A673 (cell line): ENCODE measurements around the gene FNIP1.

ENCODE experiments used
- EZH2 ChIP-seq: fragments of 200-600 bp; sonication (generic); IDR thresholded peaks from 2 replicates; pipeline ENCODE4 v1.6.1; 2017; ENCODE audit warnings: borderline replicate concordance, low read depth, mild to moderate bottlenecking, mixed read lengths, antibody characterized with exemption, low read length; ENCODE audit not compliant: poor library complexity, severe bottlenecking
- TF ChIP-seq, protein P1 (sequence below): fragments of 300-800, 200-600 bp; sonication (generic); conservative IDR thresholded peaks from 2 replicates; pipeline ENCODE4 v1.5.1; 2017; ENCODE audit warnings: low read depth, mild to moderate bottlenecking, antibody characterized with exemption, low read length, moderate library complexity, mixed read lengths

DNA sequence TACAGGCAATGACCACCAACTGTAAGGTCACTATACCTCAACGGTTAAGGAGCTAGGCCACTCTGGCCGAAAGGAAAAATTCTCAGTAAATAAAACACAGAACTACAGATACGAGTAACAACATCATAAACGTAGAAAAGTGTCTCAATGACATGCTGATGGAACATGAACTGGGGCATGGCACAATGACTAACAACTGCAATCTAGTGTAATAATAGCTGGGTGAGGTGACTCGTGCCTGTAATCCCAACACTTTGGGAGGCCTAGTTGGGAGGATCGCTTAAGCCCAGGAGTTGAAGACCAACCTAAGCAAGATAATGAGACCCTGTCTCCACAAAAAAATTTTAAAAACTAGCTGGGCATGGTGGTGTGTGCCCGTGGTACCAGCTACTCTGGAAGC, 152.0 kb downstream of the FNIP1 start:
- TF ChIP-seq, protein P1, sequence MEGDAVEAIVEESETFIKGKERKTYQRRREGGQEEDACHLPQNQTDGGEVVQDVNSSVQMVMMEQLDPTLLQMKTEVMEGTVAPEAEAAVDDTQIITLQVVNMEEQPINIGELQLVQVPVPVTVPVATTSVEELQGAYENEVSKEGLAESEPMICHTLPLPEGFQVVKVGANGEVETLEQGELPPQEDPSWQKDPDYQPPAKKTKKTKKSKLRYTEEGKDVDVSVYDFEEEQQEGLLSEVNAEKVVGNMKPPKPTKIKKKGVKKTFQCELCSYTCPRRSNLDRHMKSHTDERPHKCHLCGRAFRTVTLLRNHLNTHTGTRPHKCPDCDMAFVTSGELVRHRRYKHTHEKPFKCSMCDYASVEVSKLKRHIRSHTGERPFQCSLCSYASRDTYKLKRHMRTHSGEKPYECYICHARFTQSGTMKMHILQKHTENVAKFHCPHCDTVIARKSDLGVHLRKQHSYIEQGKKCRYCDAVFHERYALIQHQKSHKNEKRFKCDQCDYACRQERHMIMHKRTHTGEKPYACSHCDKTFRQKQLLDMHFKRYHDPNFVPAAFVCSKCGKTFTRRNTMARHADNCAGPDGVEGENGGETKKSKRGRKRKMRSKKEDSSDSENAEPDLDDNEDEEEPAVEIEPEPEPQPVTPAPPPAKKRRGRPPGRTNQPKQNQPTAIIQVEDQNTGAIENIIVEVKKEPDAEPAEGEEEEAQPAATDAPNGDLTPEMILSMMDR: no peak
- no peak for TF ChIP-seq EZH2
